OCI-LY3 (cell line): ENCODE measurements around the gene PTPRD.

Experiments used
- CTCF ChIP-seq: fragments of 200-600, 300-600 bp; sonication (generic); IDR thresholded peaks from 2 replicates; pipeline ENCODE4 v1.5.1; 2014; ENCODE audit warnings: antibody characterized with exemption, low read length, low read depth
- EZH2phosphoT487 ChIP-seq: fragments of 200-600 bp; shearing (Covaris generic); IDR thresholded peaks from 2 replicates; pipeline ENCODE4 v1.6.1; 2018; ENCODE audit warnings: antibody characterized with exemption, mixed run types, low read depth

GRCh38 chr9:8643464-8643863 is 1969.3 kb downstream of the PTPRD start:
- TF ChIP-seq CTCF (no peak), EZH2phosphoT487 (no peak)
